ENCODE data around the gene TMA7. TPM values are rescaled to one million over a fixed set of nuclear protein-coding genes. Genes with fewer than 3 reads are reported as not detected.

The TMA7 gene
- polyA plus RNA-seq, 4 donors, result 293 to 334 (median 315) TPM

DNA sequence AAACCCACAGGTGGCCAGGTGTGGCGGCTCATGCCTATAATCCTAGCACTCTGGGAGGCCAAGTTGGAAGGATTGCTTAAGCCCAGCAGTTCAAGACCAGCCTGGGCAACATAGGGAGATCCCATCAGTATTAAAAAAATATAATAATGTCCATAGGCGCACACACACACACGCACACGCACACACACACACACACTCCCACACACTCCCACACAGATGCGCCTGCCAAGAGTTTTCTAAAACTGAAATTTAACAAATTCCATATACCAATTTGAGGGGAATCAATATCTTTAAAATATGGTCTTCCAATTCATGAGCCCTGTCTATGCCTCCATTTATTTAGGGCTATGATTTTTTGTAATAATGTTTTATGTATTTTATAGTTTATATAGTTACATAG is 46.9 kb downstream of the TMA7 start:
- DNase-seq (ENCODE audit: low read depth in 4 of 4, low spot score in 3 of 4), result no peak

DNA sequence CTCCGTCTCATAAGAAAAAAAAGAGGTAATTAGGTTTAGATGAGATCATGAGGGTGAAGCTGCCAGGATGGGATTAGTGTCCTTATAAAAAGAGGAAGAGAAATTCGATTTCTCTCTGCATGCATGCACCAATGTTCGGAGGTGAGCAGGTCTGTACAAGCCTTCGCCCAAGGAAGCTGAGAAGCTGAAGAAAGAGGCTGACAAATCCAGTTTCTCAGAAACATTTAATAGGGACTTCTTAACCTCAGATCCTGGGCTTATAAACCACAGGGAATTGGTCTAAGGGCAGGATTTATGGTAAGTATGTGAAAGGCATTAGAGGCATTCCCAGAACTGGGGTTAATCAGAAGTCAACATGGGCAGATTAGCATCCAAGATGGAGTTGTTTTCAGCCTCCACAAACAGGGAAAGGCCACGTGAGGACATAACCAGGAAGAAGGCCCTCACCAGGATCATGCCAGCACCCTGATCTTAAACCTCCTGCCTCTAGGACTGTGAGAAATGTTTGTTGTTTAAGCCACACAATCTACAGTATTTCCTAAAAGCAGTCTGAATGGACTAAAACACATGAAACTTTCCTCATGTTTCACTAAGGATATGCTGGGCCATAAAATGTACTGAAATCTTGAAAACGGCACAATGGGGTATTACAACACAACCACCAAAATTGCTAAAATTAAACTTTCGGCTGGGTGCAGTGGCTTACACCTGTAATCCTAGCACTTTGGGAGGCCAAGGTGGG is 52.6 kb downstream of the TMA7 start:
- no peak for DNase-seq (ENCODE audit: low read depth in 4 of 4, low spot score in 3 of 4)

DNA sequence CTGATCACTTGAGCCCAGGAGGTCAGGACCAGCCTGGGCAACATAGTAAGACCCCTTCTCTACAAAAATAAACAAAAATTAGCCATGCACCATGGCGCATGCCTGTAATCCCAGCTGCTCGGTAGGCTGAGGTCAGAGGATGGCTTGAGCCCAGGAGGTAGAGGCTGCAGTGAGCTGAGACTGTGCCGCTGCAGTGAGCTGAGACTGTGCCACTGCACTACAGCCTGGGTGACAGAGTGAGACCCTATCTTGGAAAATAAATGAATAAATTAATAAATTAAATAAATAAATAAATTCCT is 53.1 kb downstream of the TMA7 start:
- DNase-seq (ENCODE audit: low read depth in 4 of 4, low spot score in 3 of 4), result no peak

Other genes with a start within 250 kb of the TMA7 start
- 1 to 10 TPM in 2 of 4 donors, under 1 TPM in 1, not detected in 1; 0.39 to 1.3 (median 1.0) TPM for gene CAMP, start 216.8 kb upstream of the TMA7 start, polyA plus RNA-seq (ENCODE audit: insufficient read length in 4 of 4)
- gene ZNF589, start 199.2 kb upstream of the TMA7 start, polyA plus RNA-seq (ENCODE audit: insufficient read length in 4 of 4), result 10 to 100 TPM; 14.4 to 16.0 (median 15.6) TPM
- gene NME6, start 138.9 kb upstream of the TMA7 start, polyA plus RNA-seq (ENCODE audit: insufficient read length in 4 of 4), result 10 to 100 TPM; 27.6 to 30.3 (median 29.8) TPM
- gene SPINK8, start 106.6 kb upstream of the TMA7 start, polyA plus RNA-seq (ENCODE audit: insufficient read length in 4 of 4), result under 1 TPM in 1 of 4 donors, not detected in 3; 0.32 TPM
- under 1 TPM; 0.33 to 0.56 (median 0.41) TPM for gene FBXW12, start 68.0 kb upstream of the TMA7 start, polyA plus RNA-seq (ENCODE audit: insufficient read length in 4 of 4)
- gene PLXNB1, start 10.2 kb upstream of the TMA7 start, polyA plus RNA-seq (ENCODE audit: insufficient read length in 4 of 4), result 100 to 1,000 TPM; 163 to 236 (median 188) TPM
- 10 to 100 TPM; 25.2 to 29.7 (median 27.8) TPM for gene CCDC51, start 138 bp upstream of the TMA7 start, polyA plus RNA-seq (ENCODE audit: insufficient read length in 4 of 4)
- 10 to 100 TPM; 12.6 to 16.9 (median 14.5) TPM for gene ATRIP, start 6.5 kb downstream of the TMA7 start, polyA plus RNA-seq (ENCODE audit: insufficient read length in 4 of 4)
- 100 to 1,000 TPM; 111 to 120 (median 112) TPM for gene SHISA5, start 63.9 kb downstream of the TMA7 start, polyA plus RNA-seq (ENCODE audit: insufficient read length in 4 of 4)
- 1 to 10 TPM; 3.9 to 5.4 (median 4.9) TPM for gene PFKFB4, start 116.5 kb downstream of the TMA7 start, polyA plus RNA-seq (ENCODE audit: insufficient read length in 4 of 4)
- under 1 TPM; 0.19 to 0.66 (median 0.57) TPM for gene UCN2, start 123.5 kb downstream of the TMA7 start, polyA plus RNA-seq (ENCODE audit: insufficient read length in 4 of 4)
- 10 to 100 TPM; 17.3 to 18.3 (median 17.8) TPM for gene COL7A1, start 155.1 kb downstream of the TMA7 start, polyA plus RNA-seq (ENCODE audit: insufficient read length in 4 of 4)
- 100 to 1,000 TPM; 262 to 323 (median 276) TPM for gene UQCRC1, start 169.4 kb downstream of the TMA7 start, polyA plus RNA-seq (ENCODE audit: insufficient read length in 4 of 4)
- gene TMEM89, start 181.5 kb downstream of the TMA7 start, polyA plus RNA-seq (ENCODE audit: insufficient read length in 4 of 4), result under 1 TPM in 1 of 4 donors, not detected in 3; 0.21 TPM
- gene SLC26A6, start 195.2 kb downstream of the TMA7 start, polyA plus RNA-seq (ENCODE audit: insufficient read length in 4 of 4), result 10 to 100 TPM; 20.7 to 30.9 (median 23.1) TPM
- 1 to 10 TPM in 3 of 4 donors, under 1 TPM in 1; 0.96 to 1.4 (median 1.1) TPM for gene CELSR3, start 222.6 kb downstream of the TMA7 start, polyA plus RNA-seq (ENCODE audit: insufficient read length in 4 of 4)
- gene NCKIPSD, start 245.7 kb downstream of the TMA7 start, polyA plus RNA-seq (ENCODE audit: insufficient read length in 4 of 4), result 10 to 100 TPM; 13.8 to 22.2 (median 18.0) TPM